NAMALWA (cell line): ENCODE measurements around the gene CBX6.
"Not testable (repeated sequence)": the region's sequence is repeated elsewhere in the genome, so short reads cannot be mapped to it uniquely, and the experiment has no call there.

Experiments used
- DNase-seq: peaks from one replicate; pipeline ENCODE4 v3.0.0-alpha.2; 2015; ENCODE audit warnings: low spot score

The CBX6 gene

GRCh38 chr22:38861170-38861876 lies 10.7 kb downstream of the CBX6 start:
- DNase-seq: no peak

GRCh38 chr22:38860283-38861169 lies 11.5 kb downstream of the CBX6 start:
- no peak for DNase-seq

DNA sequence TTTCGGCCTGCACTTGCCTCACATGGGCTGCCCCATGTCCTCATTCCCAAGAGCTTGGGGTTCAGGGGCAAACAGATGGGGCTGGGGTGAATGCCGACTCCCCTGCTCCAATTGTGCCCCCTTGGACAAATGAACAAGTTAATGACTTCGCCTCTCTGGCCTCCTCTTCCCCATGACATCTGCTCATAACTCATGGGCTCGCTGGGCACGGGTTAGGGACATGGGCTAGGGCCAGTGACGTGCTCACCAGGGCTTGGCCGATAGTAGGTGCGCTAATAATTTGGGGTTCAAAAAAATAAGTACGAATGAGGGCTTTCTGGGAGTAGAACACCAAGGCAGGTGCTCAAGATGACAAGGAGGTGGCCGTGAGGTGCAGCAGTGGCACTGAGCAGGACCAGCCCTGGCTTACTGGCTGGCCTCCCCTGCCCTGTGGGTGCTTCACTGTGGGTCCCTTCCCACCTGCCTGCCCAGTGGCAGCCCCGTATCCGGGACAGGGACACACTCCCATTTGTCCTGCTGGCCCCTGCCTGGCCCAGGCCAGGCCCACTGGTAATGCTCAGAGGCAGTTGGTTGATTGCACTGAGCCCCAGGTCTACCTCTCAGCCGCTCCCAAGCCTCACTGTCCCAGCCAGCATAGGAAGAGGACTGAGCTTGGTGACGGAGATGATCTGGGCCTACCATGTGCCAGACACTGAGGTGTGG lies 12.3 kb downstream of the CBX6 start:
- DNase-seq: no peak

GRCh38 chr22:38858492-38858891 lies 13.5 kb downstream of the CBX6 start:
- DNase-seq: no peak

GRCh38 chr22:38854476-38854875 lies 17.5 kb downstream of the CBX6 start:
- DNase-seq: not testable (repeated sequence)

DNA sequence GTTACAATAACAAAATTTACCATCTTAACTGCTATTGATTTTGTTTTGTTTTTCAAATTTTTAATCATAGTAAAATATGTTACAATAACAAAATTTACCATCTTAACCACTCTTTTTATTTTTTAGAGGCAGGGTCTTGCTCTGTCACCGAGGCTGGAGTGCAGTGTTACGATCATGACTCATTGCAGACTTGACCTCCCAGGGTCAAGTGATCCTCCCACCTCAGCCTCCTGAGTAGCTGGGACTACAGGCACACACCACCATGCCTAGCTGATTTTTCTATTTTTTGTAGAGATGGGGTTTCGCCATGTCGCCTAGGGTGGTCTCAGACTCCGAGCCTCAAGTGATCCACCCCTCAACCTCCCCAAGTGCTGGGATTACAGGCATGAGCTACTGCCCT lies 18.1 kb downstream of the CBX6 start:
- not testable (repeated sequence) for DNase-seq

DNA sequence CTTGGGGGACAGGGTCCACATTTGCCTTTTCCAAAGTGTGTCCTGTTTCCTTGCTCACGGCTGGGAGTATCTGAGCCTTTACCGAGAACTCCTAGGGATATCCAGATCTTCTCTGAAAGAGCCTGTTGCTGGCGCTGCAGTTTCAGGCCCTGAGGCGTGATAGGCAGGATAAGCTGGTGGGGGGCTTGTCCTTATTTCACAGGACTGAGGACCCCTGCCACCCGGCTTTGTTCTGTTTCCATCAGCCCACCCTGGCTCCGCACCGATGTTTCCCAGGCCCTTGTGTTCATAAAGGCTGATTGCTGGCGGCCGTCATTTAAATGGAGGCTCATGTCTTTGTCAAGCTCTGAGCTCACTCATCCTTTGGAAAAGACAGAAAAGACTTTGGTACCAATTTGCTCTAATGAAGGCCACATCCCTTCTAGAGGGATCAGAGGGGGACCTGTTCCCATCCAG lies 18.8 kb downstream of the CBX6 start:
- DNase-seq: no peak

DNA sequence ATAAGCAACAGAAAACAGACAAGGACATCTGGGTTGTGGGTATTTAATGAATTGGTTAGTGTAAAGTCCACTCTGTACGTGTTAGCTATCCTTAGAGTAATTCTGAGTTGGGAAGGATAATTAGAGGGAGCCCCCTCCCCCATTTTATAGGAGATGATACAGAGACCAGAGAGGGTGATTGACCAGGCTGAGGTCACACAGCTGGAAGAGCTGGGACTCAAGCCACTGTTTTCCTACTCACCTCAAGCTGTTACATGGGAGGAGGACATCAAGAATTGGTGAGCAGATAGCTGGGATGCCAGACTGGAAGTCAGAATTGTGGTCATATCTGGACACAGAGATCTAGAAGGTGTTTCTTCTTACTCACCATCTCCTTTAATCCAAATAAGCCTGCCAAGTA lies 19.5 kb downstream of the CBX6 start:
- DNase-seq: no peak

GRCh38 chr22:38850941-38851849 lies 20.8 kb downstream of the CBX6 start:
- DNase-seq: no peak

DNA sequence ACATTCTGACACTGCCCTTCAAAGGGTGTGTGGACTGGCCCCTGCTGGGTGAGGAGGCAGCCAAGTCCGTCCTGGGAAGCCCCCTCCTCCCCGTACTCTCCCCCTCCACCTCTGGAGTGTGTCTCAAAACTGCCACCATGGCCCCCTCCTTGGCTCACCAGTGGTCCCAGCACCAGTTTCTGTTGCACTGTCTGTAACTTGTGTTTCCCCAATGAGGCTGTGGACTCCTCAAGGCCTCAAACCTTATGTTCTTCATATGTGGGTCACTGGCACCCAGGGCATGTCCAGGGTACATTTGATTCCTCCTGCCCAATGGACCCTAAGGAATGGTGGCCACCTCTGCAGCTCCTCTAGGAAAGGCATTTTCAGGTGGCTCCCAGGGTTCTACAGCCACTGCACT lies 21.6 kb downstream of the CBX6 start:
- DNase-seq: no peak

DNA sequence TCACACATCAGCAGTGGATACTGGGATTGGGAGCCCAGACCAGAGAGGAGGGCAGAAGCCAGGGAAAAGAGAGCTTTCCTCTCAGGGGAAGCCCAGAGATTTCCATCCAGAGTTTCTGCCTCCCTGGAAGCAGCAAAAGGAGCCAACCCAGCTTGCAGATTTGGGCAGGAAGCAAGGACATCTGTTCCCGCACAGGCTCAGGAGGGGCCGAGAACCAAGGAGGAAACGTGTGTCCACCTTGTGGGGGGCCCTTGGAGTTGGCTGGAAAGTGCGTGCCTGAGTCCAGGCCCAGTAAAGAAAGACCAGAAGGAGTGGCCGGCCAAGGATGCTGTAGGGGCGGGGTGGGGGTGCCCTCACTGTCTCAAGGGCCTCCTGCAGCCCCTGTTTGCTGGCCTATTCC lies 22.2 kb downstream of the CBX6 start:
- no peak for DNase-seq

DNA sequence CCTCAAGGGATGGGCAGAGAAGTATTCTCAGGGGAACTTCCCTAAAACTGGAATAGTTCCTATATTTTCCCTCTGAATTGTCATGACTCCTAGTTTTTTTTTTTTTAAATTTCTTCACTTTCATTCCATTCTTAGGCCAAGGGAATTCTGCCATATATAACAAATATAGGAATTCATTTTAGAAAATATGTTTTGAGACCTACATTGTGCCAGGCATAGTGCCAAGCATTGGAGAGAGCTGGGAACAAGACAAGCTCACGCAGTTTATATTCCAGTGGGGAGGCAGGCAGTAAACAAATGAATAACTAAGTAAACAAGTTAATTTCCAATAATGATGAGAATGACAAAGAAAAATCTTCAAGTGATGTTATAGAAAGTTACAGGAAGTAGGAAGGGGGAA lies 25.6 kb downstream of the CBX6 start:
- no peak for DNase-seq

GRCh38 chr22:38845004-38845740 lies 26.8 kb downstream of the CBX6 start:
- DNase-seq: no peak

DNA sequence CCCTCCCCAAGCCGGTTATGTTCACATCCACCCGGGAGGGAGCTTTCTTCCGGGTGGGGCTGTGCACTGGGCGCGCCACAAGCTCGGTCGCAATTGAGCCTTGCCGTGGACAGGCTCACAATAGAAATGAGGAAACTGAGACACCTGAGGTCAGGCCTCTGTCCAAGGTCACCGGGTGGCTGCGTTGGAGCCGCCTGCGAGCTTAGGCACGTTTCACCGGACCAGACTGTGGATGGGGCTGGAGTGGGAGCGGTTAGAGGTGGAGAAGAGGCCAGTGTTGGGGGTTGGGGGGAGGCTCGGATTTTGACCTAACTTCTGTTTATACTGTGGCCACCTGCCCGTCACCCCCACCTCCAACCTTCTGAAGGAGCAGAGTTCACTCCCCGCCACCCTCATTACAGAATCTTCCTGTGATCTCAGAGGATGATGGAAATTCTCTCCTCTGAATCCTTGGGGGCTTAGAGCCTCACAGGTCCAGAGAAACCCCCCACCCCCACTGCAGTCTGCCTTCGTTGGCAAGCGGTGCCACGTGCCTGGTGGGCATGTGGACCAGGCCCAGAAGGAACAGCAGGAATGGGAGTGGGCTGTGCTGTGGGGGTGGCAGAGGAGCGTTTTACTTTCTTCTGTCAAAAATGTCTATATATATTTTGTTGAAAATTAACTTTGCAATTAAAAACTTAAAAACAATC lies 27.6 kb downstream of the CBX6 start:
- no peak for DNase-seq

- no peak for DNase-seq
Observed at GRCh38 chr22:38843657-38844314, 28.2 kb downstream of the CBX6 start, which contains the start of gene NPTXR. TSS of gene NPTXR (minus strand) at chr22:38844028.

DNA sequence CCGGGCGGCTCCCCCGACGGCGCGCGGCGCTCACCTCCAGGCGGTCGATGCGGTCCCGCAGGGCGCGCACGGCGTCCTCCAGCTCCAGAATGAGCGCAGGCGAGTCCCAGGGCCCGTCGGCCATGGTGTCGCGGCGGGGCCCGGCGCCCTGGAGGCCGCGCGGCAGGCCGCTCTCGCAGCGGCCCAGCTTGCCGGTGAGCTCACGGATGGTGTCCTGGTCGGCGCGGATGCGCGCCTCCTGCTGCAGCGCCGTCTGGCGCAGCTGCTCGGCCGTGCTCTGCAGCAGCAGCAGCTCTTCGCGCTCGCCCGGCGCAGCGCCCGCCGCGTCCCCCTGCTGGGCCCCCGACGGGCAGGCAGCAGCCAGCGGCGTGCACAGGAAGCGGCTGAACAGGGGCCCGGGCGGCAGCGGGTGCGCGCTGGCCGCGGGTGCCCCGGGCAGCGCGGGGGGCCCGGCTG lies 28.8 kb downstream of the CBX6 start:
- no peak for DNase-seq

- DNase-seq: no peak
Observed at GRCh38 chr22:38842512-38843200, 29.4 kb downstream of the CBX6 start.

- no peak for DNase-seq
Observed at GRCh38 chr22:38841635-38842034, 30.4 kb downstream of the CBX6 start.

GRCh38 chr22:38841211-38841610 lies 30.8 kb downstream of the CBX6 start:
- DNase-seq: no peak
